Fibroblast of the aortic adventitia (primary cell): Measurements from ENCODE around the gene MKS1. TPM values are rescaled to one million over a fixed set of nuclear protein-coding genes. Genes with fewer than 3 reads are reported as not detected.

ENCODE experiments used
- DNase-seq: peaks from one replicate; pipeline ENCODE4 v3.0.0-alpha.2; 2010; ENCODE audit warnings: low read depth
- H3K4me3 ChIP-seq: 2 replicates; pipeline ENCODE4 v1.5.1; 2011; ENCODE audit warnings: low read depth, mild to moderate bottlenecking, control low read depth, low read length, moderate library complexity
- CTCF ChIP-seq: IDR thresholded peaks from 2 replicates; pipeline ENCODE4 v1.5.1; 2011; ENCODE audit warnings: mild to moderate bottlenecking, low read length, control low read depth, inconsistent platforms; ENCODE audit not compliant: insufficient read depth
- total RNA-seq: library from RNA; depleted of rRNA; stranded (reverse); fragments of >200 nt; gene quantifications from 2 replicates; pipeline ENCODE4 v1.2.3, GENCODE V29; 2012; ENCODE audit warnings: low replicate concordance

The MKS1 gene
- total RNA-seq, 1 donor: 10.6 TPM

DNA sequence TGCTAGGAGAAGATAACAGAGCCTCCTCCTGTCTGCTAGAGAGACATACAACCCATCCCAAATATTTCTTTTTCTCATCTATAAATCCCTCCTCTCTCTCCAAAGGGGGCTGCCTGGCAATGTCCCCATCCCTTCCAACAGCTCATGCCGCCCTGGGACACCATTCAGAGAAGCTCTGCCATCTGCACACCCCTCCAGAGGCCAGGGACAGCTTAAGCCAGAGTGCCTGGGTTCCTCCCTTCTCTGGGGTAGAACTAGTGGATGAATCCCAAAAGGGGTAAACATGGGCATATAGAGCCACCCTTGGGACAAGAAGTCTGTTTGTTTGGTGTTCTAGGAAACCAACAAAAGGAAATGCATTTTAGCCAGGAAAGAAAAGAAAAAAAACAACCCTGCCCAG is 16.8 kb upstream of the MKS1 start:
- no peak for DNase-seq
- no peak overlapping the region for H3K4me3 ChIP-seq
- no peak for TF ChIP-seq CTCF

- no peak for DNase-seq
- TF ChIP-seq CTCF: no peak
- no peak overlapping the region for H3K4me3 ChIP-seq
Observed at GRCh38 chr17:58234512-58234911, 15.5 kb upstream of the MKS1 start.

DNA sequence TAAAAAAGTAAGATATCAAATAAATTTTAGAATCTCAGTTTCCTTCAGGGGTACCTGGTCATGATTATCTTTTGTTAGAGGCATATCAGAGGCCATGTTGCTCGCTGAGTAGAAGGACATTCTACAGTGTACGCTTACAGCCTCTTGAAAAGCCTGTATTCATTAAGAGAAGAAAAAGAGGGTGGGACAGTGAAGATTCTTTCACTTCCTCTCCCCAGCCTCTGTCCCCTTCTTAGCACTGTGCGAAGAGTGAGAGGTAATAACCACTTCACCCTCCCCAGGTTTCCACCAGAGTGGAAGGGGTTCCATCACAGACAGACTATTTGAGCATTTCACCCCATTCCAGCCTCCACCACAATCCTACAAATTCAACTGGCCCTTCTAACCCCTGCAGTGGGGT is 14.5 kb upstream of the MKS1 start:
- no peak for TF ChIP-seq CTCF
- DNase-seq: no peak
- no peak overlapping the region for H3K4me3 ChIP-seq

DNA sequence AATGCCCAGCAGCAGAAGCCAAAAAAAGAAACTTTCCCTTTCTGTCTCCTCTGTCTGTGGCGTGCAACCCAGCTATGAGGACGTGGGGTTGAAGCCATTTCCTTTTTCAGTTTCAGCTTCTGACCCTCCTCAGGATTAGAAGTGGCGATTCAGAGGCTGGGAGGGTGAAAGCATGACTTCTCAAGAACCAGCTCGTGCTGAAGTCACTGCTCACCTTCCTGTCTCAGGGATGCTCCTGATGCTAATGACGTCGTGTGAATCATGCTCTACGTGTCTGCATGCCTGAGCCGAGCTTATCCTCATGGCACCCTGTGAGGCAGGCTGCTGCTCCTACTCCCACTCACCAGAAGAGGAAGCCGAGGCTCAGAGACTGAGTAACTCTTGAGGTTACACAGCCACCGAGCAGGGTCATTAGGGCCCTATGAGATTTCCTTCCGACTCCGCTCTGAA is 13.7 kb upstream of the MKS1 start:
- no peak for TF ChIP-seq CTCF
- peak; percentile 56 for DNase-seq
- H3K4me3 ChIP-seq: no peak overlapping the region

- no peak overlapping the region for H3K4me3 ChIP-seq
- DNase-seq: peak; percentile 40
- no peak for TF ChIP-seq CTCF
Observed at GRCh38 chr17:58231641-58232040, 12.6 kb upstream of the MKS1 start.

- no peak overlapping the region for H3K4me3 ChIP-seq
- no peak for TF ChIP-seq CTCF
- DNase-seq: no peak
Observed at GRCh38 chr17:58229881-58230280, 10.8 kb upstream of the MKS1 start.

GRCh38 chr17:58229384-58229783 is 10.3 kb upstream of the MKS1 start:
- H3K4me3 ChIP-seq: no peak overlapping the region

More at GRCh38 chr17:58229384-58229783, 10.3 kb upstream of the MKS1 start:
- TF ChIP-seq CTCF: no peak
- no peak for DNase-seq
